ENCODE data around the gene ISM1. TPM values are rescaled to one million over a fixed set of nuclear protein-coding genes. Genes with fewer than 3 reads are reported as not detected.

ISM1 gene
- polyA plus RNA-seq, 3 donors, result not detected

DNA sequence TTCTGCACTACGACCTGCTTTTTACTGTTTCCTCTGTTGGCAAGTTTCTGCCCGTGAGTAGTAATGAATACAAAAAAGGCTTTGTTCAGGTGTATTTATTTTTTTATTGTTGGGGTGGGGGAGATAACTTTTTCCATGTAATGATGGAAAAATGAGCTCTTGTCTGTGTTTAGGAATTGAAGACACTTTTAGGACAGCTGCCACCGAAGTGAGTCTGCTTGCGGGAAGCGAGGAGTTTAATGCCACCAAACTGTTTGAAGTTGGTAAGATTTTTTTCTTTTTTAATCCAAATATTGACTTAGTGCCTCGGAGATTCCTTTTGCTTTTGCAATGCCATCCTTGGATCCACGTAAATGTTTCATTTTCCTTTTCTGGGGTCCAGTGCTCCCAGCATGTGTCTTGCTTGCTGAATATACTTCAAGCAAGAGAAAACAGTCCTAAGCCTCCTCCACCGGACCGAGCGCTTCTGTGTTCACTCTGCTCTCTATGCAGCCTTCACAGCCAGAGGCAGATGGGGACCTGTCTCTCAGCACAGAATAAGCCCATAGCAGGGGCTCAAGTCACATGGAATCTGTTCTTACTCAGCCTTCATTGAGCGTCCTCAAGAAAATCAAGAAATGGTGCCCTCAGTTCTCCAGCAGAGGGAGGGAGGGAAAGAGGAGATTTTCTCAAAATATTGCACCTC lies 71.3 kb downstream of the ISM1 start:
- WGBS (ENCODE audit: insufficient coverage), result 89% methylated on average over 8 of the region's 11 CpGs
- TF ChIP-seq, protein P1, sequence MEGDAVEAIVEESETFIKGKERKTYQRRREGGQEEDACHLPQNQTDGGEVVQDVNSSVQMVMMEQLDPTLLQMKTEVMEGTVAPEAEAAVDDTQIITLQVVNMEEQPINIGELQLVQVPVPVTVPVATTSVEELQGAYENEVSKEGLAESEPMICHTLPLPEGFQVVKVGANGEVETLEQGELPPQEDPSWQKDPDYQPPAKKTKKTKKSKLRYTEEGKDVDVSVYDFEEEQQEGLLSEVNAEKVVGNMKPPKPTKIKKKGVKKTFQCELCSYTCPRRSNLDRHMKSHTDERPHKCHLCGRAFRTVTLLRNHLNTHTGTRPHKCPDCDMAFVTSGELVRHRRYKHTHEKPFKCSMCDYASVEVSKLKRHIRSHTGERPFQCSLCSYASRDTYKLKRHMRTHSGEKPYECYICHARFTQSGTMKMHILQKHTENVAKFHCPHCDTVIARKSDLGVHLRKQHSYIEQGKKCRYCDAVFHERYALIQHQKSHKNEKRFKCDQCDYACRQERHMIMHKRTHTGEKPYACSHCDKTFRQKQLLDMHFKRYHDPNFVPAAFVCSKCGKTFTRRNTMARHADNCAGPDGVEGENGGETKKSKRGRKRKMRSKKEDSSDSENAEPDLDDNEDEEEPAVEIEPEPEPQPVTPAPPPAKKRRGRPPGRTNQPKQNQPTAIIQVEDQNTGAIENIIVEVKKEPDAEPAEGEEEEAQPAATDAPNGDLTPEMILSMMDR (IDR thresholded peaks at IDR 0.05), result no peak
- no peak overlapping the region for H3K27ac Mint-ChIP-seq

DNA sequence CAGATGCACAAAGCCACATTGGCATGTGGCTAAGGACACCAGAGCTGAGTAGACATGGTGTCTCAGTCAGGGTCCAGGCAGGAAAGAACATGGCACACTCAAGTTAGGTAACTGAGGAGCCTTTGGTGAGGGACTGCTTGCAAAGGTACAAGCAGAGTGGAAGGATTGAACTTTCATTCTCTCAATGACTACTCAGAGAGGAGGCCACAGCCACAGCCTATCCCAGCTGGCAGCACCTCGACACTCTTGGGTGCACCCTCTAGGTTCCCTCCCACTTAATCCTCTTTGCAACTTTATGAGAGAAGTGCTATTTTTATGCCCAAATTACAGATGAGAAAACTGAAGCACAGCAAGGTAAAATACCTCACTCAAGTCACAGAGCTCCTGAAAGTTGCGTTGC lies 73.4 kb downstream of the ISM1 start:
- no peaks in the 10 kb centered on the region for H3K36me3 ChIP-seq (replicated peaks in 1 of 2; ENCODE audit: control insufficient read depth in 1 of 2, insufficient read depth in 2 of 2, low read length in 2 of 2)
- no peaks in the 10 kb centered on the region for H3K9me3 ChIP-seq (replicated peaks in 1 of 2; ENCODE audit: control insufficient read depth in 1 of 2, insufficient read depth in 1 of 2, low read length in 2 of 2)
- H3K9ac ChIP-seq (ENCODE audit: insufficient read depth, low read length, poor library complexity, severe bottlenecking), result no peak overlapping the region
- no peak overlapping the region for H2AFZ ChIP-seq (ENCODE audit: insufficient read depth, low read depth, low read length, poor library complexity, severe bottlenecking)
- H3K79me2 ChIP-seq (ENCODE audit: insufficient read depth, low read length), result no peaks in the 10 kb centered on the region
- TF ChIP-seq, protein P1 (IDR thresholded peaks at IDR 0.05), result no peak
- 100% methylated on average over 1 of the region's 2 CpGs for WGBS (ENCODE audit: insufficient coverage)
- H3K36me3 Mint-ChIP-seq, result no peaks in the 10 kb centered on the region
- intact Hi-C loops (cut with micrococcal nuclease), result no loop called here
- H3K4me3 ChIP-seq (replicated peaks in 1 of 3; ENCODE audit: low read depth in 2 of 3, low read length in 3 of 3), result no peak overlapping the region
- H3K27me3 ChIP-seq (ENCODE audit: control insufficient read depth in 2 of 2, insufficient read depth in 2 of 2, low read length in 2 of 2), result no peaks in the 10 kb centered on the region
- H3K27ac ChIP-seq (ENCODE audit: low read depth in 1 of 2, low read length in 2 of 2), result no peak overlapping the region
- no peaks in the 10 kb centered on the region for H3K4me1 Mint-ChIP-seq
- no peak overlapping the region for H3K4me2 ChIP-seq (replicated peaks; ENCODE audit: extremely low read depth, low read length, poor library complexity, severe bottlenecking)
- H3K9me3 Mint-ChIP-seq, result no peaks in the 10 kb centered on the region
- H3K27ac Mint-ChIP-seq, result no peak overlapping the region
- no peak overlapping the region for H3K4me3 Mint-ChIP-seq
- no peaks in the 10 kb centered on the region for H4K20me1 ChIP-seq (ENCODE audit: insufficient read depth, low read length)
- no peaks in the 10 kb centered on the region for H3K4me1 ChIP-seq (ENCODE audit: control insufficient read depth in 1 of 2, insufficient read depth in 2 of 2, low read length in 2 of 2)
- peaks cover 0 to 6% (median 4%) of the 10 kb centered on the region in 3 donors for H3K27me3 Mint-ChIP-seq (ENCODE audit: low read depth in 3 of 3)
- no peak for DNase-seq

More for the DNA sequence above, 71.3 kb downstream of the ISM1 start:
- H3K27ac ChIP-seq (ENCODE audit: low read depth in 1 of 2, low read length in 2 of 2), result no peak overlapping the region
- H3K9ac ChIP-seq (ENCODE audit: insufficient read depth, low read length, poor library complexity, severe bottlenecking), result no peak overlapping the region
- intact Hi-C loops (cut with micrococcal nuclease), result no loop called here
- Mint-ChIP-seq H3K36me3 (no peaks in the 10 kb centered on the region), H3K27me3 (ENCODE audit: low read depth in 3 of 3) (peaks cover 0 to 4% (median 3%) of the 10 kb centered on the region in 3 donors), H3K4me1 (no peaks in the 10 kb centered on the region), H3K9me3 (peaks cover 0 to 1% (median 0%) of the 10 kb centered on the region in 7 donors), H3K4me3 (no peak overlapping the region)
- H3K9me3 ChIP-seq (replicated peaks in 1 of 2; ENCODE audit: control insufficient read depth in 1 of 2, insufficient read depth in 1 of 2, low read length in 2 of 2), result no peaks in the 10 kb centered on the region
- H3K27me3 ChIP-seq (ENCODE audit: control insufficient read depth in 2 of 2, insufficient read depth in 2 of 2, low read length in 2 of 2), result no peaks in the 10 kb centered on the region
- H3K79me2 ChIP-seq (ENCODE audit: insufficient read depth, low read length), result no peaks in the 10 kb centered on the region
- no peaks in the 10 kb centered on the region for H4K20me1 ChIP-seq (ENCODE audit: insufficient read depth, low read length)
- H3K4me2 ChIP-seq (replicated peaks; ENCODE audit: extremely low read depth, low read length, poor library complexity, severe bottlenecking), result no peak overlapping the region
- H2AFZ ChIP-seq (ENCODE audit: insufficient read depth, low read depth, low read length, poor library complexity, severe bottlenecking), result no peak overlapping the region
- H3K4me3 ChIP-seq (replicated peaks in 1 of 3; ENCODE audit: low read depth in 2 of 3, low read length in 3 of 3), result no peak overlapping the region
- no peak for DNase-seq
- H3K4me1 ChIP-seq (ENCODE audit: control insufficient read depth in 1 of 2, insufficient read depth in 2 of 2, low read length in 2 of 2), result no peaks in the 10 kb centered on the region
- H3K36me3 ChIP-seq (replicated peaks in 1 of 2; ENCODE audit: control insufficient read depth in 1 of 2, insufficient read depth in 2 of 2, low read length in 2 of 2), result no peaks in the 10 kb centered on the region
